ENCODE results near the gene TAF1A.

The TAF1A gene

GRCh38 chr1:222555992-222556615 is 33.6 kb downstream of the TAF1A start:
- no peak for TF ChIP-seq CTCF (IDR thresholded peaks at IDR 0.05; ENCODE audit: borderline replicate concordance, control extremely low read depth, extremely low read depth, insufficient read depth, missing control alignments)
- in situ Hi-C loops (cut with MboI; ENCODE audit: low sequenced_read_pairs, unreplicated experiment): no loop called here
- DNase-seq (ENCODE audit: low spot score): no peak

GRCh38 chr1:222554177-222554576 is 35.6 kb downstream of the TAF1A start:
- in situ Hi-C loops (cut with MboI; ENCODE audit: low sequenced_read_pairs, unreplicated experiment): no loop called here
- DNase-seq (ENCODE audit: low spot score): no peak
- no peak for TF ChIP-seq CTCF (IDR thresholded peaks at IDR 0.05; ENCODE audit: borderline replicate concordance, control extremely low read depth, extremely low read depth, insufficient read depth, missing control alignments)

- no peak for TF ChIP-seq CTCF (IDR thresholded peaks at IDR 0.05; ENCODE audit: borderline replicate concordance, control extremely low read depth, extremely low read depth, insufficient read depth, missing control alignments)
- no peak for DNase-seq (ENCODE audit: low spot score)
- in situ Hi-C loops (cut with MboI; ENCODE audit: low sequenced_read_pairs, unreplicated experiment): no loop called here
Observed at GRCh38 chr1:222552882-222553281, 36.9 kb downstream of the TAF1A start.

GRCh38 chr1:222547944-222548671 is 41.6 kb downstream of the TAF1A start, which contains the start of gene HHIPL2:
TSS of gene HHIPL2 (minus strand) at chr1:222548104. CDS start at chr1:222548044, 60 bp downstream.
- TF ChIP-seq CTCF (IDR thresholded peaks at IDR 0.05; ENCODE audit: borderline replicate concordance, control extremely low read depth, extremely low read depth, insufficient read depth, missing control alignments): no peak
- in situ Hi-C loops (cut with MboI; ENCODE audit: low sequenced_read_pairs, unreplicated experiment): no loop called here
- no peak for DNase-seq (ENCODE audit: low spot score)

- DNase-seq (ENCODE audit: low spot score): no peak
- in situ Hi-C loops (cut with MboI; ENCODE audit: low sequenced_read_pairs, unreplicated experiment): no loop called here
- no peak for TF ChIP-seq CTCF (IDR thresholded peaks at IDR 0.05; ENCODE audit: borderline replicate concordance, control extremely low read depth, extremely low read depth, insufficient read depth, missing control alignments)
Observed at GRCh38 chr1:222547260-222547614, 42.5 kb downstream of the TAF1A start.

- no peak for TF ChIP-seq CTCF (IDR thresholded peaks at IDR 0.05; ENCODE audit: borderline replicate concordance, control extremely low read depth, extremely low read depth, insufficient read depth, missing control alignments)
- in situ Hi-C loops (cut with MboI; ENCODE audit: low sequenced_read_pairs, unreplicated experiment): no loop called here
Observed at GRCh38 chr1:222546548-222547259, 43.0 kb downstream of the TAF1A start.

More at GRCh38 chr1:222546548-222547259, 43.0 kb downstream of the TAF1A start:
- no peak for DNase-seq (ENCODE audit: low spot score)

All from GM13976 (cell line).